ENCODE results near the gene CACNA2D3.

CACNA2D3 gene

DNA sequence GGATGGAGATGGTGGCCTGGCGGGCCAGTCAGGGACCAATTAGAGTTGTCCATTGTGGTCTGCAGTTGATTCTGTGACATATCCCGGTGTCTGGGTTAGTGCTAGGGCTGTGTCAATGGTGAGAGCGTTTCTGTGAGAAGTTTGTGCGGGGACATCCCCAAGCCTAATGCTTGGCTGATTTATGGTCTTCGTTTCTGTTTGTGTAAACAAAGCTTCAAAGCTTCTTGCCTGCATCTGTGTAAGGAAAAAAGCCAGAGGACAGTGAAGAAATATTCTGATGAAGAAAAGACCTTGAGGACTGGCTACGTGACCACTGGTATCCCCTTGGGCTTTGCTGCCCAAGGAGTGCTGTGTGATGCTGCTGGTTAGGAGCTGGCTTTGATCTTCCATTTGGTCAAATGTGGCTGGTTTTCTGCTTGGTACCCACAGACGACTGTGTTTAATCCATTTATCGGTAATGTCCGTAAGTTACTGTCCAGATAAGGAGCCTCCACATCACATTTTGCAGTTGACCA lies 880.1 kb downstream of the CACNA2D3 start:
- no peak for DNase-seq (ENCODE audit: low read depth)

DNA sequence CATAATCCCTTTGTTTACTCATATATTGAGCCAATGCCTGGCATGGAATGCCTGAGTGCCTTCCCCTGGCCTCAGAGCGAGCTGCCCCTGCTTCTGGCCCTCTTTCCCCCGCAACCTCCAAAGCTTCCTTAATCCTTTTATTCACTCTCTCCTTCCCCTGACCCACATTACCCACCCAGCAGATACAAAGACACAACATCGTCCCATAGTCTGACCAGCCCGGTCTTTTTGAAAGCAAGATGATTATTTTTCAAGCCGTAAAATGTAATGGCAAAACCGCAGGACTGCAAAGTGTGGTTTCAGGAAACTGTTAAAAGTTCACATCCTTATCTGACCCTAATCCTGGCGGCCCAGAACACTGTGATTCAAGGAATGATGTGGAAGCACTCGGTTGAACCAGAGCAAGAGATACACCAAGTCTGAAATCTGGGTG lies 883.9 kb downstream of the CACNA2D3 start:
- no peak for DNase-seq (ENCODE audit: low read depth)

DNA sequence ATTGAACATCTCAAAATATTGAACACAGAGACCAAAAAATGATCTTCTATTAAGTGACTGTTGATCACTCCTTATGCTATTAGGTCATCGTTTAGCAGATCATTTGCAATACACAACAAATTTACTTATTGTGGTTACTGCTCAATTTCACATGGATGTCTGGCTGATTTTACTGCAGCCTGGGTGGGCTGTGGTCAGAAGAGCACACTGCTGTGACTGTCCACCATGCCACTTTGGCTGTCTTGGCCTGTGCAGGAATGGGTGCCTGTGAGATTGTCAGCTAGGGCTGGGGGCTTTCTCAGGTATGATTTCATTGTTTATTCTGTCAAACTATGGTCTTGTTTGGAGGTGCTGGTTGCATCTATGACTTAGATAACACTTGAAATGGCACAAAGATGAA lies 885.6 kb downstream of the CACNA2D3 start:
- DNase-seq (ENCODE audit: low read depth), result no peak

DNA sequence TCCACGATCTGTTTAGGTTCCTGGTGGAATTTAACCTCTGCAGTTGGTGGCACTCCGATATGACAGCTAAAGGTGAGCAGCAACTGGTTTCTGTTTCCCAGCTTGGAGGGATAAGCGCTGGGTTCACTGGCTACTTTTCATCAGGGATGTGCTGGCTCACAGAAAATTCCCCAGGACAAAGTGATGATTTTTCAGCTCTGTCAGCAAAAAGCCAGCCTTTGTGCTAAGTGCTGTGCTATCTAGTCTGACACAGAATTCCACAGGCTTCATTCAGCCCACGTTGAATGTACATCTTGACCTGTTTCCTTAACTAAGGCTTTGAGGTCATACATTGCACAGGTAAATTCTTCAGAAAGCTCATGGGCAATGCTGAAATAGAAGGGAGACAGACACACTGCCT lies 887.0 kb downstream of the CACNA2D3 start:
- no peak for DNase-seq (ENCODE audit: low read depth)

DNA sequence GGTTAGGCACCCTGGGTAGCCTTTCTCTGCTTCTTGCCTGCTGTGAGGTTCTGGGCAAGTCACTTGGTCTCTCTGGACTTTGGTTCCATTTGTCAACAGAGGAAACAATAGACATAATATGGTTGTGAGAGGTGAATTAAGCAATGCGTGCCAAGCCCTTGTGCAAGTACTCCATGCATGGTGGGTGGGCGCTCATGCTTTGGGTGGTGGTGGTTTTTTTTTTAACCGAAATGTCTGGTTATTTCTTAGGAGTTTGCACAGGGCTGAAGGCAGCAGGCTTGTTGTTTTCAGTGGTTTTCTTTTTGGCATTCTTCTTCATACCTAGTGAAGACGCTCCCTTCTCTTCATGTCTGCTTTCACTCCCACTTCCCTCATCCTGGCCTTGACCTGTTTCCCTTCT lies 889.7 kb downstream of the CACNA2D3 start:
- no peak for DNase-seq (ENCODE audit: low read depth)

DNA sequence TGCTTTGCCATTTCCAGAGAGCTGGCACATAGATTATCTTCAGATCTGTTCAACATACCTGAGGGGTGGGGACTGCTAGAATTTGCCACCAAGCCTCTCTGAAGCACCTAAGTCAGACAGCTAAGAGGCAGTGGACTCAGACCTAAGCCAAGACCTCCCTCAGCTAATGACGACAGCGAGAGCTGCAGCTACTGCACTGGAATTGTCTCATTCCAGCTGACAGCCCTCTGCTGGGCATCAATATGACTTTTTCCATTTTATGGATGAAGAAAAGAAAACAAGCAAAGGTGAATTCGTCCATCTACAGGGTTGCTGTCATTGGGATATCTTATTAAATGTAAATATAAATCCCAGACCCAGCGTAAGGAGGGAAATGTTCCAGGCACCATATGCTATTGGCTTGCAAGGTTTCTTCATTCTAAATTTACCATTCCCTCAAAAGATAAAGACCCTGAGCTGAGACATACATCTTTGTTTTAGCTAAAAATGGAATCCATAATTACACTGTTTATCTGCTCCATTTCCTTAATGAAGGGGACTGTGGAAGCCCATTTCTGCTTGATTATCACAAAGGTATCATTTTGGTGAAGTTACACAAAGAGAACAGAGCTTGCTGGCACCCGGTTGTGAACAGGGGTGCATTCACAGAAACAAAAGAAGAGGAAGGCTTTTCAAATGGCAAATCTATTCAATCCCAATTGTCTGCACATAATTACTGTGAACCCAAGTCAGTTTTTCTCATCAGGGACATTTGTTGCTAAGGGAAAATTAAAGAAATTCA lies 891.0 kb downstream of the CACNA2D3 start:
- DNase-seq (ENCODE audit: low read depth), result peak; percentile 33

DNA sequence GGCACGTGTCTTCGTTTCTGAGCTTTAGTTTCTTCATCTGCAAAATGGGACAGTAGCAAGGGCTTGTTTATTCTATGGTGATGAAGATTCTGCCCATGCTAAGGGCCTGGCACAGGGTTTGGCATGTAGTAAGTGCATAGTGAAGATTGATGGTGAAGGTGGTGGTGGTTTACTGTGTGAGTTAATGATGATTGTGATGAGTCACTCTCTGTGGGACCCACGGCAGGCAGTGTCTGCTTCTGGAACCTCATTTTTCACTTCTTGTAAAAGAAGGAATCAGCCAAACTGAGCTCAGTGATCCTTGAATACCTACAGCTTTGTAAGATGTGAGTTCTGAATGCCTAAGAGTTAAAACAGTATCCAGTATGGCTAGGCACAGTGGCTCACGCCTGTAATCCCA lies 891.7 kb downstream of the CACNA2D3 start:
- DNase-seq (ENCODE audit: low read depth), result no peak

DNA sequence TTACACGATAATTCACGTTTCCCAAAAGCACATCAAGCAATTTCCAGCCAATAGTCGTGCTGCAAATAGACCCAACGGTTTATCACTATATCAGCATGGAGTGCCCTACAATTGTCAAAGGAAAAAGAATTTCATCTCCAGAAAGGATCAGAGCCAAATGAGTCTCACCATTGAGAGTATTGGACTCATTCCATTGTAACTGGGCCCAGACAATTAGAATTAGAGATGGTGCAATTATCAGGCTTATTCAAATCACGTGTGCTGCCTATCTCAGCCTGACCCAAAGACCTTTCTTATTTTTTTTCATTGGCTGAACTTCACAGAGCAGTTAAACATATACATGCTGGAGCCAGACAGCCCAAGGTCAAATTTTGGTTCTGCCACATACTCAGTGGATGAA lies 892.6 kb downstream of the CACNA2D3 start:
- no peak for DNase-seq (ENCODE audit: low read depth)

DNA sequence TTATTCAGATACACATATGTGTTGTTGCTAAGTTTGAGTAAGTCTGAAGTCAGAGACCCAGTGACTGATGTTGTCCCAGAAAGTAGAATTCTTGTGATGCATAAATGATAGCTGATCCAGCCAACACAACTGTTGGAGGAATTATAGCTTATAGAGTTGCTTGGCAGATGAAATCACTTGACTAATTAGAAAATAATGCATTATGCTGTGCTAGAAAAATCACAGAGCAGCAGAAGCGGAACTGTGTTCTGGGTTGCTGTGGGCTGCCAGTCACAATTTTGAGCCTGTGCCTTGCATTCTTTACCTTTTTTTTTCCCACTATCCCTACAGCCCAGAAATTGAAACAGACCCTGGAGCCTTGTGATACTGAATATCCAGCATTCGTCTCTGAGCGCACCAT lies 895.5 kb downstream of the CACNA2D3 start:
- DNase-seq (ENCODE audit: low read depth), result no peak

DNA sequence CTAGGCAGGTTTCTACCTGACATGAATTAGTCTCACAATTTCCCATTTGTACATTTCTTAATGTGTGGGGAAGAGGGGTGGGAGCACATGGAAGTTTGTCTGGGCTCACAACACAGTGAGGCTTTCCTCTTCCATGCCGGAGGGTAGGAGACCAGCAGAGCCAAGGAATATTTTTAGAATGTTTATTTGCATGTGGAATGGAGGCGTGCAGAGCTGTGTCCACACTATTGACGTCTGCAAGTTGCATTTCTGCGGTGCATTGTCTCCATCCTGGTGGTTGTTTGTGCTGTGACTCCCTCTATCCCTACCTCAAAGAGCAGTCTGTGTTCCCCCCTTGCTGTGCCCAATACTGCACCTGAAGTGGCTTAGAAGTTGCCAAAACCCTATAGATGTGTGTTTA lies 908.6 kb downstream of the CACNA2D3 start:
- DNase-seq (ENCODE audit: low read depth), result peak; percentile 7

DNA sequence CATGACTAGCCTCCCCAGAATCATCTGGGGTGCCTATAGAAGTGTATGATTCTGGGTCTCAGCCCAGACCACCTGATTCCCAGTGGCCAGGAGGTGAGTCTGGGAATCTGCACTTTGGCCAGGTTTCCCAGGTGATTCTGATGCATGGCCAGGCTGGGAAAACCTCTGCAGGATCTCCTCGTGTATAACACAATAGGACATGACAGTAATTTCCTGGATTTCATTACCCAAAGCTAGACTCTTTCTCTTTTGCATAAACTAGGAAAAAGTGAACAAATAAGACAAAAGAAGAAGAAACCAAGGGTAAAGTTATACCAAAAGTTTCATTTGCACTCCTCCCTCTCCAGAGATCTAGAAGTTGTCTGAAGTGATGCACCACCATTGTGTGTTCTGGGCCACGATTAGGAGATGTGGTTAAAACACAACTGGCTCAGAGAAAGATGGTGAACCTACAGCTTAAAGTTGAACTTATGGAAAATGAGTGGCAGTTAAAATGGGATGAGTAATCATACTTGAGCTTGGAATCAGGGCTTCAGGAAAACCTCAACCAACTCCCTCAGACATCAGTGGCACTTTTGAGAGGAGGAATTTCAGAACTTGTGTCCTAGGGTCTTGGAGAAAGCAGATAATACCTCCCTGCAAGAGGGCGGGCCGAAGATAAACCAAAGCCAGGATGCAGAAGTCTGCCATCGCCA lies 914.7 kb downstream of the CACNA2D3 start:
- DNase-seq (ENCODE audit: low read depth), result no peak

DNA sequence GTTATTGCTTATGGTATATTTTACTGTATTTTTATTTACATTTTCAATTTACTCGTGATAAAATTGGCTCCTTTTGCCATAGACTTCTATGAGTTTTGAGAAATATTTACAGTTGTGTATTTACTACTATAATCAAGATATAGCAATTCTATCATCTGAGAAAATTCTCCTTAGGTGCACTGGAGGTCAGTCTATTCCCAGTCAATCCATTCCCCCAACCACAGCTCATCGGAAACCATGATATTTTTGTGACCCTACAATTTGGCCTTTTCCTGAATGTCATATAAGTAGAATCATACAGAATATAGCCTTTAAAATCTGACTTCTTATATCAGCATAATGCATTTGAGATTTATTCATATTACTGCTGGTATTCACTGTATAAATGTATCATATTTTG lies 920.2 kb downstream of the CACNA2D3 start:
- no peak for DNase-seq (ENCODE audit: low read depth)

DNA sequence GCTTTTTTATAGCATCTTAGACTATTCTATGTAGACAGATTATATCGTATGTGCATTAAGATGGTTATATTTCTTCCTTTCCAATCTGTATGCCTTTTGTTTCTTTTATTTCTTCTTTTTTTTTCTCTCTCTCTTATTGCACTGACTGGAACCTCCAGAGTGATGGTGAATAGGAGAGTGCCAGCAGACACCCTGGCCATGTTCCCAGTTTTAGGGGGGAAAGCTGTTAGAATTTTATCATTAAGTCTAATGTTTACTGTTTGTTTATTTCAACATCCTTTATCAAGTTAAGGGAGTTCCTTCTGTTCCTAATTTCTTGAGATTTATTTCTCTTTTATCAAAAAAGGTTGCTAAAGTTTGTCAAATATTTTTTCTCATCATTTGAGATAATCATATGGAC lies 922.1 kb downstream of the CACNA2D3 start:
- no peak for DNase-seq (ENCODE audit: low read depth)

DNA sequence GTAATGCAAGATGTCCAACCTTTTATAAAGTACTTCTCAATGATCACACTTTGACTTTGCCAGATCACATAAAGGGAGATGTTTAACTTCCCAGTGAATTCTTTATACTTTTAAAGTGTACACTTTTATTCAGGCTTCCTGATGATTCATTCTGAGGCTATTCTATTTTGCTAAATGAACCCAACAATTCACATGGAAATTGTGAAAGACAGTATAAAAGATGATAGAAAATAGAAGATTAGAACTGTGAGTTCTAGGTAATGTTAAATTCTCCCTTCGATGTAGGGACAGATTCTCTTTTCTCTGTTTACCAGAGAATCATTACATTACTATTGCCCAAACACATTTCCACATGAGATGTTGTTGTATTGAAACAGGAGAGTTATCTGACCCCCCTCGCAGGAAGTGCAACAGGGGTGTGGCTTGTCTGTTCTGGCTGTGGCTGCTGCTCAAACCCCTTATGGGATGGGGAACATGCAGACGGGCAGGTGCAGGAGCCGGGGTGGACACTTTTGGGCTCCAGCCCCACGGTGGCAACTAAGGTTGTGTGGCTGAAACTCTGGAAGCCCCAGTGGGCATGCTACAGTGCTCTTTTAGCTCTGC lies 936.8 kb downstream of the CACNA2D3 start:
- peak; percentile 32 for DNase-seq (ENCODE audit: low read depth)

DNA sequence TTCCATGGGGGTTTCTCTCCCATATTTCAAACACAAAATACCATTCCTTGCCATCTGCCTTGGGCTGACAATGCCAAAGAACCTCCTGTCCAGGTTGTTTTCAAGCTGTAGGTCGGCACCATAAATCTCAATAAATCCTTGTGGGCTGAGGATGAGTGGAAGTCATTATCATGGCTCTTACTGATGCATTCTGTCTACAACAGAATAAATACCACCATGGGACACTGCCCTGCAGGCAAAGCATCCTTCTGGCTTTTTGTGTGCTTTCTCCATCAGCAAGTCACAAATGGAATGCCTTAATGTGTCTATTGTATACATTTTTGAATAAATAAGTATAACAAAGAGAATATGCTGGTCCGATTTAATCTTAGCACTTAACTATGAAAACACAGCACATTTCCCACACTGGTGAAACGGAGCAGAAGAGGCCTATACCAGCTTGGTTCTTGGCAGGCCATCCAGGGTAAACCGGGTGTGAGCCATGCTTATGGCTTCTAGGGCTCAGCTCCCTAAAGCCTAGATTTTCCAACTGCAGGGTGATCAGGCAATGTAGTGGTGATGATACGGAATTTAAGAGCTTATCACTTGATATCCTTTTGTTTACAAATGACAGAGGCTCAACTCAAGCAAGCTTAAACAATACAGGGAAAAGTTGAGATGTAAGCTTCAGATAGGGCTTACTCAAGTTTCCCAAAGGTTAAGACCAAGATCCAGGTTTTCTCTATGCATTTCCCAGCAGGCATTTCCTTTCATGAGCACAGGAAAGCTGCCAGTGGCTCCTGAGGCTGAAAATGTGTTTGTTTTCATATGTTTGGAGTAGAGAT lies 938.8 kb downstream of the CACNA2D3 start:
- DNase-seq (ENCODE audit: low read depth), result peak; percentile 17

DNA sequence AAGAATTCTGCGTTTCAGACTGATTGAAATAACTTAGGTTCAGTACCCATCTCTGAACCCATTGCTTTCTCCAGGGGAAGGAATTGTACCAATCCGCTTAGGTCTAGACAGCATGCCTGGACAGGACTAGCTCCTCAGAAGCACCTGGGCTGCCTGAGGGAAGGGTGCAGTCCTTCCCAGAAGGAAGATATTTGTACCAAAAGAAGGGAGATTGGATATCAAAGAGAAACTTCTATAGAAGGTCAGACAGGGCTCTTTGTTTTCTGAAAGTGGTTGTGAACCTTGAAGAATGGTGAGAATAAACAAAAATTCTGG lies 939.3 kb downstream of the CACNA2D3 start:
- DNase-seq (ENCODE audit: low read depth), result no peak

DNA sequence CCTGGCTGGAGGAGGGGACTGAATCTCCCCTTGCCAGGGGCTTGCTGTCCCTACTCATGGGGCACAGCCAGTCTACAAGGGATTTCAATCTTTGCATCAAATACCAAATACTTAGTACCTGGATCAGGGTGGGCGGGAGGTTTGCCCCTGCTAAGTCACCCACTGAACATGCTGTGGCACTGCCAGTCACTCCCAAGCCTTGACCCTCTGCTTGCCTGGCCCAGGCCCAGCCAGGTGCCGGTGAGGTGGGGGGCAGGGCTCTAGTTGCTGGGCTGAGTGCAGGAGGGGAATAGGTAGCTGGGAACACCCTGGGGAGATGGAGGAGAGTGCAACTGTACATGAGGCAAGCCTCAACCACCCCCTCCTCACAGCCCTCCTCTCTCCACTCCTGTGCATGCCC lies 941.8 kb downstream of the CACNA2D3 start:
- DNase-seq (ENCODE audit: low read depth), result no peak

DNA sequence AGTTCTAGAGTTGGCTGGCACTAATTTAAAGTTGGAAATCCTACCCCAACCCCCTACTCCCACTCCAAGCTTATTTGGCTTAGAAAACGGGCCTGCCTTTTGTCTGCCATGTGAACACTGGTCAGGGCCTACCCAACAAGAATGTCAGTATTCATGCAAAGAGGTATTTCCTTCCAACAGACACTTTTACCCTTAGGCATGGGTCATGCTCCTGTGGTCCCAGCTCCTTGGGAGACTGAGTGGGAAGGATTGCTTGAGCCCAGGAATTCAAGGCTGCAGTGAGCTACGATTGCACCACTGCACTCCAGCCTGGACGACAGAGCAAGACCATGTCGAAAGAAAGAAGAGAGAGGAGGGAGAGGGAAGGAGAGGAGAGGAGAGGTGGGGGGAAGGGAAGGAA lies 943.0 kb downstream of the CACNA2D3 start:
- DNase-seq (ENCODE audit: low read depth), result no peak

DNA sequence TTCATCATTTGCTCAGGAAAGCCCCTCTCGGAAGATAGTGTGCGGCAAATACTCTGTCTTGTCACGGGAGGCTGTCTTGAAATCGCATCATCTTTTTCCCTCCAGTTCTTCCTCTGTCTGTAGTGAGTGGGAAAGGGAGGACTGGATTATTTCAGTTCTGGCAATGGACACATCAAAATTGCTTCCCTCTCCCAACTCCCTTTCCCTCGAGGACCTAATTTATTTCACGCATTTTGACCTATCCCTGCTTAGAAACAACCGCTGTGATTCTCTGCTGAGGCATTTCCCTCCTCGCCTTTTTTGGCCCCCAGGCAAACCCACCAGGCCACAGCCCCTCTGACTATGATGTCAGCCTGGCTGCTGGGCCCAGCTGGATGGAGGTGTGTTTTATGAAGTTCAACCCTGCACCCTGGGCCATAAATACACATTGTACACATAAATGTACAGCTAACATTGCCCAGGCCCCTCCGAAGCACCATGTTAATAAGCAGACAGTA lies 944.2 kb downstream of the CACNA2D3 start:
- DNase-seq (ENCODE audit: low read depth), result no peak

DNA sequence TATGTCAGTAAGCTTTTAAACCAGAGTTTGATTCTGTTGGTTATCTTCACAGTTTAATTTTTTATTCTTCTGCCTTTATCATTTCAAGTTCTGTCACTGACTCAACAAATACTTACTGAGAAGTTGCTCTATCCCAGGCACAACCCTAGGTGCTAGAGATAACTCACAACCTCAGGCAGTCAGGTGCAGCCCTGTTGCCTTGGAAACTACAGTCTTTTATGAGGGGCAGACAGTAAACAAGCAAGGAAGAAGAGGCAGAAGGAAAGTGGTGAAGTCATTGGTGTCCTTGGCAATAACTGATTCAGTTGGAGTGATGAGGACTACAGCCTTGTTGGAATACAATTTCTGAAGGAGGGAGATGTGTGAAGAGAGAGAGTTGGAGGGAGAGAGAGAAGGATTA lies 947.6 kb downstream of the CACNA2D3 start:
- no peak for DNase-seq (ENCODE audit: low read depth)

DNA sequence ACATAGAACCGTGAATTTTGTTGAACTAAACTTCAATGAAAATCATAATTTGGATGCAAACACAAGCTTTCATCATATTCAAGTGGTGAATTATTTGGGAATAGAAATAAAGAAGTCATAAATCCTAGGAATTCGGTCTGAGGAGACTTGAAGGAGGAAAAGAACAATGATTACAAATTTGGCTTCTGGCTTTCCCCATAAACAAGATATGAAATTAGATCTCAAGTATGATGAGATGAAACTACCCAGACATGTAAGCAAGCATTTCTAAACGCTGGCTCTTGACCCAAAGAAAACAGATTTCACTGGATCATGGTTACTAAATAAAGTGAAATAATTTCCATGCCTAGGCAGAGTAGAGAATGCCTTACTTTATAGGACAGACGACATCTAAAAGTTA lies 952.4 kb downstream of the CACNA2D3 start:
- DNase-seq (ENCODE audit: low read depth), result no peak

DNA sequence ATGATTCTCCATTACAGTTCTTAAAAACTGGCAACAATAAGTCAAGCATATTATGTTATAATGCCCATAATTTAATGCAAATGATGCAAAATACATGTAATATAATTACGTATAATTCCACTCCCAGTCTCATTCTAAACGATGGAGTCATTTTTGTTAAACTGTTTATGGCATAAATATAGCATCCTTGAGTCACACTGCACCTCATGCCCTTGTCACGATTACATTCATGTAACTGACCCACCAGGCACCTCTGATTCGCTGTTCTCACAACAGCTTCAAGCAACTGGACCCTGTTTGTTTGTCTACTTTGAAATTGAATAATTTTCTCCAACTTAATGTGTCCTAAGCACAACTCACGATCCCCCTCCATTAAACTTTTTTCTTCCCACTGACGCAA lies 953.5 kb downstream of the CACNA2D3 start:
- no peak for DNase-seq (ENCODE audit: low read depth)

Measured in iris pigment epithelial cell (primary cell).